Neural progenitor cell (in vitro differentiated cells): Measurements from ENCODE around the gene MIF4GD. TPM values are rescaled to one million over a fixed set of nuclear protein-coding genes. Genes with fewer than 3 reads are reported as not detected.
A peak's percentile ranks its signal among the peaks of the same experiment; 100 is the strongest.

Source experiments
- DNase-seq: peaks from one replicate; pipeline ENCODE4 v3.0.0-alpha.2; 2016; ENCODE audit warnings: low spot score
- H2AFZ ChIP-seq: fragments of 200-600 bp; sonication (generic); replicated peaks from 2 replicates; pipeline ENCODE4 v1.6.1; 2016; ENCODE audit warnings: antibody characterized with exemption
- H3F3A ChIP-seq: fragments of 200-600 bp; sonication (generic); 2 replicates; pipeline ENCODE4 v1.6.1; 2016; ENCODE audit warnings: antibody characterized with exemption, low read depth
- H3K27ac ChIP-seq: fragments of 200-600 bp; sonication (generic); 2 replicates; pipeline ENCODE4 v1.5.1; 2016; ENCODE audit warnings: mild to moderate bottlenecking
- H3K27me3 ChIP-seq: fragments of 200-600 bp; sonication (generic); 2 replicates; pipeline ENCODE4 v1.6.1; 2016; ENCODE audit warnings: mild to moderate bottlenecking, moderate library complexity
- H3K36me3 ChIP-seq: fragments of 200-600 bp; sonication (generic); 2 replicates; pipeline ENCODE4 v1.5.1; 2016
- H3K4me1 ChIP-seq: fragments of 200-600 bp; sonication (generic); 2 replicates; pipeline ENCODE4 v1.6.1; 2016; ENCODE audit warnings: mixed run types
- H3K4me2 ChIP-seq: fragments of 200-600 bp; sonication (generic); 2 replicates; pipeline ENCODE4 v1.6.1; 2016
- H3K4me3 ChIP-seq: fragments of 200-600 bp; sonication (generic); 2 replicates; pipeline ENCODE4 v1.5.1; 2016
- H3K79me2 ChIP-seq: fragments of 200-600 bp; sonication (generic); 2 replicates; pipeline ENCODE4 v1.6.1; 2016; ENCODE audit warnings: low read depth
- H3K9ac ChIP-seq: fragments of 200-600 bp; sonication (generic); 2 replicates; pipeline ENCODE4 v1.6.1; 2016
- H3K9me3 ChIP-seq: fragments of 200-600 bp; sonication (generic); 2 replicates; pipeline ENCODE4 v1.5.1; 2016; ENCODE audit warnings: low read depth
- H4K20me1 ChIP-seq: fragments of 200-600 bp; sonication (generic); 2 replicates; pipeline ENCODE4 v1.6.1; 2016; ENCODE audit warnings: low read depth
- H3K27ac Mint-ChIP-seq: 3 replicates; pipeline ENCODE4 v1.8.0; 2021; ENCODE audit warnings: mixed read lengths
- H3K27me3 Mint-ChIP-seq: 2 replicates; pipeline ENCODE4 v1.8.0; 2022; ENCODE audit warnings: low read depth, mild to moderate bottlenecking, inconsistent platforms, moderate library complexity, mixed read lengths; ENCODE audit not compliant: insufficient read depth
- H3K36me3 Mint-ChIP-seq: 3 replicates; pipeline ENCODE4 v1.8.0; 2021; ENCODE audit warnings: mixed read lengths
- H3K4me1 Mint-ChIP-seq: 3 replicates; pipeline ENCODE4 v1.8.0; 2021; ENCODE audit warnings: mixed read lengths
- H3K4me3 Mint-ChIP-seq: 3 replicates; pipeline ENCODE4 v1.8.0; 2021; ENCODE audit warnings: mild to moderate bottlenecking, moderate library complexity, mixed read lengths
- H3K9me3 Mint-ChIP-seq: 3 replicates; pipeline ENCODE4 v1.8.0; 2020; ENCODE audit warnings: mixed read lengths
- EZH2 ChIP-seq: fragments of 200-600 bp; sonication (generic); IDR thresholded peaks from 2 replicates; pipeline ENCODE4 v1.6.1; 2017; ENCODE audit warnings: antibody characterized with exemption, mild to moderate bottlenecking, moderate library complexity
- EZH2phosphoT487 ChIP-seq: fragments of 200-600 bp; sonication (generic); IDR thresholded peaks from 2 replicates; pipeline ENCODE4 v1.6.1; 2017; ENCODE audit warnings: antibody characterized with exemption
- total RNA-seq: library from RNA; depleted of rRNA; stranded (reverse); fragments of >200 nt; gene quantifications from 2 replicates; pipeline ENCODE4 v1.2.3, GENCODE V29; 2015; ENCODE audit warnings: low replicate concordance
- TF ChIP-seq, protein P1 (sequence below): fragments of 200-600 bp; sonication (generic); IDR thresholded peaks from 2 replicates; pipeline ENCODE4 v1.5.1; 2017; ENCODE audit warnings: antibody characterized with exemption, mild to moderate bottlenecking

MIF4GD gene
- total RNA-seq, 1 donor from 2014 or later, result 17.7 TPM

GRCh38 chr17:75218131-75218530, 52.9 kb downstream of the MIF4GD start:
- Histone ChIP-seq H3F3A (no peaks in the 10 kb centered on the region), H3K27me3 (no peaks in the 10 kb centered on the region), H3K79me2 (no peaks in the 10 kb centered on the region), H2AFZ (no peak overlapping the region), H3K27ac (no peak overlapping the region), H3K9ac (peak overlapping the region; percentile 22), H3K4me3 (no peak overlapping the region), H3K4me1 (no peaks in the 10 kb centered on the region), H3K9me3 (no peaks in the 10 kb centered on the region), H3K4me2 (no peak overlapping the region), H3K36me3 (peaks cover 7% of the 10 kb centered on the region), H4K20me1 (peaks cover 8% of the 10 kb centered on the region)
- TF ChIP-seq EZH2, result no peak
- TF ChIP-seq, protein P1, sequence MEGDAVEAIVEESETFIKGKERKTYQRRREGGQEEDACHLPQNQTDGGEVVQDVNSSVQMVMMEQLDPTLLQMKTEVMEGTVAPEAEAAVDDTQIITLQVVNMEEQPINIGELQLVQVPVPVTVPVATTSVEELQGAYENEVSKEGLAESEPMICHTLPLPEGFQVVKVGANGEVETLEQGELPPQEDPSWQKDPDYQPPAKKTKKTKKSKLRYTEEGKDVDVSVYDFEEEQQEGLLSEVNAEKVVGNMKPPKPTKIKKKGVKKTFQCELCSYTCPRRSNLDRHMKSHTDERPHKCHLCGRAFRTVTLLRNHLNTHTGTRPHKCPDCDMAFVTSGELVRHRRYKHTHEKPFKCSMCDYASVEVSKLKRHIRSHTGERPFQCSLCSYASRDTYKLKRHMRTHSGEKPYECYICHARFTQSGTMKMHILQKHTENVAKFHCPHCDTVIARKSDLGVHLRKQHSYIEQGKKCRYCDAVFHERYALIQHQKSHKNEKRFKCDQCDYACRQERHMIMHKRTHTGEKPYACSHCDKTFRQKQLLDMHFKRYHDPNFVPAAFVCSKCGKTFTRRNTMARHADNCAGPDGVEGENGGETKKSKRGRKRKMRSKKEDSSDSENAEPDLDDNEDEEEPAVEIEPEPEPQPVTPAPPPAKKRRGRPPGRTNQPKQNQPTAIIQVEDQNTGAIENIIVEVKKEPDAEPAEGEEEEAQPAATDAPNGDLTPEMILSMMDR, result no peak
- no peak for TF ChIP-seq EZH2phosphoT487
- peaks cover 2% of the 10 kb centered on the region for H3K27me3 Mint-ChIP-seq
- H3K9me3 Mint-ChIP-seq, result no peaks in the 10 kb centered on the region
- peak overlapping the region; percentile 18 for H3K4me3 Mint-ChIP-seq
- no peak for DNase-seq
- H3K27ac Mint-ChIP-seq, result peak overlapping the region; percentile 50
- H3K36me3 Mint-ChIP-seq, result peaks cover 31% of the 10 kb centered on the region
- peaks cover 11% of the 10 kb centered on the region for H3K4me1 Mint-ChIP-seq

Other genes starting within 250 kb of the MIF4GD start
- 209 and 268 TPM in 2 replicates for gene ATP5PD, start 224.3 kb downstream of the MIF4GD start, total RNA-seq
- 28.9 and 32.9 TPM in 2 replicates for gene KCTD2, start 224.0 kb downstream of the MIF4GD start, total RNA-seq
- gene SLC16A5, start 183.3 kb downstream of the MIF4GD start, total RNA-seq, result 3.4 and 19.9 TPM in 2 replicates
- 1.9 and 4.3 TPM in 2 replicates for gene ARMC7, start 161.3 kb downstream of the MIF4GD start, total RNA-seq
- gene NT5C, start 139.5 kb downstream of the MIF4GD start, total RNA-seq, result 45.8 and 117 TPM in 2 replicates
- gene JPT1, start 116.7 kb downstream of the MIF4GD start, total RNA-seq, result 236 and 286 TPM in 2 replicates
- 250 and 372 TPM in 2 replicates for gene SUMO2, start 88.3 kb downstream of the MIF4GD start, total RNA-seq
- 58.2 and 88.6 TPM in 2 replicates for gene NUP85, start 65.6 kb downstream of the MIF4GD start, total RNA-seq
- 28.0 and 37.3 TPM in 2 replicates for gene GGA3, start 9.6 kb downstream of the MIF4GD start, total RNA-seq
- gene MRPS7, start 9.4 kb downstream of the MIF4GD start, total RNA-seq, result 43.3 and 48.7 TPM in 2 replicates
- gene SLC25A19, start 18.2 kb upstream of the MIF4GD start, total RNA-seq, result 5.2 and 10.4 TPM in 2 replicates
- 71.0 and 72.5 TPM in 2 replicates for gene GRB2, start 134.4 kb upstream of the MIF4GD start, total RNA-seq
- 23.6 and 96.8 TPM in 2 replicates for gene TMEM94, start 185.4 kb upstream of the MIF4GD start, total RNA-seq
- 5.7 and 12.6 TPM in 2 replicates for gene CASKIN2, start 244.3 kb upstream of the MIF4GD start, total RNA-seq
- gene TSEN54, start 245.3 kb upstream of the MIF4GD start, total RNA-seq, result 20.5 and 47.8 TPM in 2 replicates